ENCODE measurements around the gene TEKT2.

GRCh38 chr1:36092798-36093185, 8.9 kb downstream of the TEKT2 start:
- no peak for TF ChIP-seq CTCF (conservative IDR thresholded peaks at IDR 0.05)
- no peak for TF ChIP-seq ZFX (IDR thresholded peaks at IDR 0.05)

Measured in C4-2B (cell line).